Activated CD8-positive, alpha-beta memory T cell treated with anti-CD3 and anti-CD28 coated beads, Interleukin-2, amount 10 ng/mL, durations not matched to agents 7 days and 5 days (primary cell): ENCODE data around the gene ARHGEF12. TPM values are rescaled to one million over a fixed set of nuclear protein-coding genes. Genes with fewer than 3 reads are reported as not detected.

ENCODE experiments used
- ATAC-seq: fragments of 150-1000 bp; cut with Tn5 transposase; one replicate; pipeline ENCODE4 v1.10.0; 2021; ENCODE audit warnings: moderate library complexity
- CTCF ChIA-PET: fragments of 350-600 bp; sonication (Branson Sonifier 250); formaldehyde crosslinking; loops from one replicate; lab custom pipeline; 2021; ENCODE audit warnings: antibody characterized with exemption; lab: Charles Lee
- DNase-seq: peaks from one replicate; pipeline ENCODE4 v3.0.0-alpha.2; 2020
- H3K27ac Mint-ChIP-seq: one replicate; pipeline ENCODE4 v1.8.0; 2021; ENCODE audit warnings: mild to moderate bottlenecking, mixed read lengths
- H3K27me3 Mint-ChIP-seq: one replicate; pipeline ENCODE4 v1.8.0; 2021; ENCODE audit warnings: mixed read lengths
- H3K36me3 Mint-ChIP-seq: one replicate; pipeline ENCODE4 v1.8.0; 2021; ENCODE audit warnings: mild to moderate bottlenecking, mixed read lengths
- H3K4me1 Mint-ChIP-seq: one replicate; pipeline ENCODE4 v1.8.0; 2021; ENCODE audit warnings: mixed read lengths
- H3K4me3 Mint-ChIP-seq: one replicate; pipeline ENCODE4 v1.8.0; 2021; ENCODE audit warnings: mild to moderate bottlenecking, moderate library complexity, mixed read lengths
- H3K9me3 Mint-ChIP-seq: one replicate; pipeline ENCODE4 v1.8.0; 2022; ENCODE audit warnings: low read depth, mixed read lengths
- total RNA-seq, 2 experiments: library from RNA; stranded (reverse); gene quantifications; one replicate each; pipeline ENCODE4 v1.2.3, GENCODE V29; 2021

The ARHGEF12 gene
- total RNA-seq, 2 experiments from 2014 or later = 44.6 to 61.1 TPM

GRCh38 chr11:120336641-120337354 is 585 bp downstream of the ARHGEF12 start:
- DNase-seq (peak; percentile 58), ATAC-seq (peak; percentile 48)
- CTCF ChIA-PET = interaction anchor here (0.7 to 3.3 kb wide), 6 partner anchors 13 to 115 kb away, joined by 3 to 12 read pairs (median 6); no protein-coding TSS in a partner anchor
- Mint-ChIP-seq H3K27me3 (peaks cover 19% of the 10 kb centered on the region), H3K4me3 (peak overlapping the region; percentile 99), H3K27ac (peak overlapping the region; percentile 80), H3K36me3 (peaks cover 13% of the 10 kb centered on the region), H3K4me1 (peaks cover 63% of the 10 kb centered on the region), H3K9me3 (no peaks in the 10 kb centered on the region)

GRCh38 chr11:120337355-120338106 is 1.3 kb downstream of the ARHGEF12 start:
- peaks cover 71% of the 10 kb centered on the region for H3K4me1 Mint-ChIP-seq
- CTCF ChIA-PET = interaction anchor here (0.7 to 1.2 kb wide), 4 partner anchors 35 to 114 kb away, joined by 3 to 4 read pairs (median 3); no protein-coding TSS in a partner anchor
- H3K4me3 Mint-ChIP-seq = peak overlapping the region; percentile 99
- H3K27me3 Mint-ChIP-seq = peaks cover 24% of the 10 kb centered on the region
- H3K9me3 Mint-ChIP-seq = peaks cover 3% of the 10 kb centered on the region
- H3K36me3 Mint-ChIP-seq = peaks cover 20% of the 10 kb centered on the region
- DNase-seq = no peak
- H3K27ac Mint-ChIP-seq = peak overlapping the region; percentile 80
- ATAC-seq = no peak

- ATAC-seq = no peak
- H3K4me3 Mint-ChIP-seq = peak overlapping the region; percentile 99
- H3K36me3 Mint-ChIP-seq = peaks cover 20% of the 10 kb centered on the region
- CTCF ChIA-PET = interaction anchor here (1.0 kb wide), 2 partner anchors 36 to 103 kb away, joined by 3 to 4 read pairs; no protein-coding TSS in a partner anchor
- no peak for DNase-seq
- no peak overlapping the region for H3K27ac Mint-ChIP-seq
- peaks cover 64% of the 10 kb centered on the region for H3K4me1 Mint-ChIP-seq
- H3K27me3 Mint-ChIP-seq = peaks cover 25% of the 10 kb centered on the region
- peaks cover 3% of the 10 kb centered on the region for H3K9me3 Mint-ChIP-seq
Observed at GRCh38 chr11:120338107-120338933, 2.1 kb downstream of the ARHGEF12 start.

DNA sequence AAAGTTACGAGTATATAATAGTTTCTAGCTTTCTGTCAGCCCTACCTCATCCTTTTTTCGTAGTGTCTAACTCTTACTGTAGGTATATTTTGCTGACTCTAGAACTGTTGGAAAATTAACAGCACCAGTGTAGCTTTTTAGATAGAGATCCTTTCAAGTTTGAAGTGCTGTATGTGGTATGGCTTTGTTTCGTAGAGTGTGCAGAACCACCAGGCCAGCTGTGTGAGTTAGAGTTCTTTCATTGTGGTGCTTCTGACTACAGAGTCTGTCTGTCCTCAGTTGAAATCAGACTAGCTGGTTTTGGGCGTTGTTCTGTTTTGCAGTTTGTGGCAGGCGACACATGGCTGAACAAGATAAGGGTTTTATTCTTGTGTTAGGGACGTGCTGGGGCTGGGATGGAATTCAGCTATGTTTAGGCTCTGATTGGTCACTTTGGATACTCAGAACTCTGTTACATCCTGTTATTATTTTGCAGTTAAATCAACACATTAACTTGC is 3.2 kb downstream of the ARHGEF12 start:
- no peak overlapping the region for H3K27ac Mint-ChIP-seq
- H3K27me3 Mint-ChIP-seq = peaks cover 28% of the 10 kb centered on the region
- CTCF ChIA-PET = interaction anchor here (1.0 kb wide), 1 partner anchor 10 kb away, joined by 3 read pairs; no protein-coding TSS in a partner anchor
- peak; percentile 42 for DNase-seq
- peaks cover 23% of the 10 kb centered on the region for H3K36me3 Mint-ChIP-seq
- ATAC-seq = no peak
- peak overlapping the region; percentile 40 for H3K4me3 Mint-ChIP-seq
- H3K4me1 Mint-ChIP-seq = peaks cover 70% of the 10 kb centered on the region
- peaks cover 3% of the 10 kb centered on the region for H3K9me3 Mint-ChIP-seq

GRCh38 chr11:120340529-120340928 is 4.3 kb downstream of the ARHGEF12 start:
- Mint-ChIP-seq H3K9me3 (peaks cover 3% of the 10 kb centered on the region), H3K27ac (no peak overlapping the region), H3K36me3 (peaks cover 23% of the 10 kb centered on the region), H3K4me1 (peaks cover 72% of the 10 kb centered on the region), H3K27me3 (peaks cover 29% of the 10 kb centered on the region), H3K4me3 (no peak overlapping the region)
- CTCF ChIA-PET = no interaction called here
- ATAC-seq (no peak), DNase-seq (no peak)

GRCh38 chr11:120342226-120342625 is 6.0 kb downstream of the ARHGEF12 start:
- ATAC-seq (no peak), DNase-seq (no peak)
- peaks cover 34% of the 10 kb centered on the region for H3K27me3 Mint-ChIP-seq
- CTCF ChIA-PET = interaction anchor here (1.2 to 1.4 kb wide), 2 partner anchors 16 to 39 kb away, joined by 3 read pairs; no protein-coding TSS in a partner anchor
- H3K36me3 Mint-ChIP-seq = peaks cover 19% of the 10 kb centered on the region
- no peak overlapping the region for H3K4me3 Mint-ChIP-seq
- peaks cover 3% of the 10 kb centered on the region for H3K9me3 Mint-ChIP-seq
- H3K4me1 Mint-ChIP-seq = peaks cover 80% of the 10 kb centered on the region
- no peak overlapping the region for H3K27ac Mint-ChIP-seq

DNA sequence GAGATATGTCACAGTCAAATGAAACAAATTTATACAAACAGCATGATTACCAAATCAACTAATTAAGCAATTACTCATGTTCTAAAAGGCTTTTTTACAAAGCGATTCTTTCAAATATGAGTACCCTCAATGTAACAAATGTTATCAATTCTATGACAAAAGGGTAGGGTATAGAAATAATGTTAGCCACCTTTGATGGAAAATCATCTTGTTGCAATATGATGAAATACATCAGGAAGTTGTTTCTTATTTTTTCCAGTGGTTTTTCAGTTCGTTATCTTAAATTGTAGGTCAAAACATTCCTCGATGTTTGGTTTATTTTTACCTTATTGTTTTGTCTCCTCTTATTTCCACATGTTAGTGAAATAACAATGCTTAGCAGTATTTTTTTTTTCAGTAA is 6.5 kb downstream of the ARHGEF12 start:
- H3K4me1 Mint-ChIP-seq = peaks cover 77% of the 10 kb centered on the region
- peaks cover 3% of the 10 kb centered on the region for H3K9me3 Mint-ChIP-seq
- peaks cover 18% of the 10 kb centered on the region for H3K36me3 Mint-ChIP-seq
- H3K4me3 Mint-ChIP-seq = no peak overlapping the region
- ATAC-seq (no peak), DNase-seq (no peak)
- H3K27me3 Mint-ChIP-seq = peaks cover 35% of the 10 kb centered on the region
- CTCF ChIA-PET = interaction anchor here (1.4 kb wide), 1 partner anchor 40 kb away, joined by 3 read pairs; no protein-coding TSS in a partner anchor
- H3K27ac Mint-ChIP-seq = no peak overlapping the region

GRCh38 chr11:120343429-120343828 is 7.2 kb downstream of the ARHGEF12 start:
- CTCF ChIA-PET = interaction anchor here (0.7 kb wide), 1 partner anchor 106 kb away, joined by 3 read pairs; no protein-coding TSS in a partner anchor
- ATAC-seq = no peak
- peak; percentile 46 for DNase-seq
- Mint-ChIP-seq H3K4me1 (peaks cover 71% of the 10 kb centered on the region), H3K9me3 (peaks cover 3% of the 10 kb centered on the region), H3K27me3 (peaks cover 36% of the 10 kb centered on the region), H3K27ac (no peak overlapping the region), H3K4me3 (no peak overlapping the region), H3K36me3 (peaks cover 18% of the 10 kb centered on the region)

DNA sequence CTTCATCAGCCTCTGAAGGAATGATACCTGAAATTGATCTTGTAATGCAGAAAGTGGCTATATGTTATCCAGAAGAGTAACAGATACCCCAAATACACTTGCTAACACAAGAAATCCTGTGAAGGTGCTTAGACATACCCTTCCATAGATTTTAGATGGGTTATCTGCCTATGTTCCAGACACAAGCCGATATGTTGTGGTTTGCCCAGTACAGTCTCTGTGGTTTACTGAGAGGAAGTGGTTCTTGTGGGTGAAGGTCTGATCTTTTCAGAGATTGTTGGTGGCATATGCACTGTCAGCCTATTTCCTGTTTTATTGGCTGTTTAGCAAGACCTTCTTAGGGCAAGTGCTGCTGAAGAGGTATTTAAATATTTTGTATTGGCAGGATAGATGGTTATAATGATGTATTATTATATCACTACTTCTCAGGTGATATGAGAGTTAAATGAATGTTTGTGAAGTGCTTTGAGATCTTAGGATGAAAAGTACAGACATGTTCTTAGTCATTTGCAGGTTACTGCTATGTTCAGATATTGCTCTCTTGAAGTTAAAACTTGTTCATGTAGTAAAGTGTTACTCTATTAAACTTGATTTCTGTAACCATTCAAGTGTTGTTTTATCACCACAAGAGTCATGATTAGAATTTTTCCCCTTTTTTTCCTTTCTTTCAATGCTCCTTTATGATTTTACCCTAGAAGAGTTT is 8.2 kb downstream of the ARHGEF12 start:
- CTCF ChIA-PET = interaction anchor here (0.7 to 1.3 kb wide), 2 partner anchors 11 to 107 kb away, joined by 3 read pairs; no protein-coding TSS in a partner anchor
- Mint-ChIP-seq H3K27me3 (peaks cover 33% of the 10 kb centered on the region), H3K36me3 (peaks cover 16% of the 10 kb centered on the region), H3K27ac (peak overlapping the region; percentile 79), H3K4me3 (peak overlapping the region; percentile 51), H3K4me1 (peaks cover 63% of the 10 kb centered on the region), H3K9me3 (peaks cover 3% of the 10 kb centered on the region)
- DNase-seq = peak; percentile 83
- ATAC-seq = peak; percentile 83

DNA sequence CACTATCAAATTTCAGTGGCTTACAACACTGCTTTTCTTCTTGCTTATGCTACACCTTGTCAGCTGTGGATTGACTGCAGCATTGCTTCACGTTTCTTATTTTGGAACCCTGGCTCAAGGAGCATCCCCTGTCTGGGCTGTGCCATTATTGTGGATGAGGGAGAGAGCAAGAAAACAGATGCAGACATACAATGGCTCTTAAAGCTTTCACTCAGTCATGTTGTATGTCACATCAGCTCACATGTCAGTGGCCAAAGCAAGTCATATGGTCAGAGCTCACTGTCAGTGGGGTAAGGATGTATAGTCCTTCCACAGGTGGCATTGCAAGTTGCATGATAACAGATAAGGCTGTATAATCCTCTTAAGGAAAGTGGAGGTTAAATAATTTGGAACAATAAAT is 10.0 kb downstream of the ARHGEF12 start:
- H3K4me1 Mint-ChIP-seq = peaks cover 47% of the 10 kb centered on the region
- DNase-seq (no peak), ATAC-seq (no peak)
- no peak overlapping the region for H3K27ac Mint-ChIP-seq
- H3K27me3 Mint-ChIP-seq = peaks cover 29% of the 10 kb centered on the region
- peaks cover 16% of the 10 kb centered on the region for H3K36me3 Mint-ChIP-seq
- no peak overlapping the region for H3K4me3 Mint-ChIP-seq
- H3K9me3 Mint-ChIP-seq = peaks cover 3% of the 10 kb centered on the region
- CTCF ChIA-PET = interaction anchor here (0.9 kb wide), 1 partner anchor 11 kb away, joined by 3 read pairs; no protein-coding TSS in a partner anchor

DNA sequence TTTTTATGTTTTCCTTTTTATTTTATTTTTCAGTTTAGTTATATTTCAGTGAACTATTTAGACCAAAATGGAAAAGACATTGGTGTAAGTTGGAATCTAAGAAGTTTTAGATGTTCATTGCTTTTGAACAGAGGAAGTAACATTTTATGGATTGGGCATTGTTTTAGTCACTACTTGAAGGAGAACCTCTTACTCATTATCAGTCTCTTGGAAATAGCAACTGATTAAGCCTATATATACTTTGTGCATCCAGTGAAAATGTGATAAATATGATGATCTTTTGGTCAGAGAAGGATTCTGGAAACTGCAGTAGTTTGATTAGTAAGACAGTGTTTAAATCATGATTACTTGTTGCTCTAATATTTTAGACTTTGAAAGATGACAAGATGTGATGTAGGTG is 14.4 kb downstream of the ARHGEF12 start:
- CTCF ChIA-PET = interaction anchor here (2.0 kb wide), 1 partner anchor 15 kb away, joined by 10 read pairs; the partner anchor contains the start of gene ARHGEF12
- Mint-ChIP-seq H3K27ac (no peak overlapping the region), H3K36me3 (peaks cover 3% of the 10 kb centered on the region), H3K4me3 (no peak overlapping the region), H3K9me3 (no peaks in the 10 kb centered on the region), H3K4me1 (peaks cover 14% of the 10 kb centered on the region), H3K27me3 (peaks cover 20% of the 10 kb centered on the region)
- ATAC-seq (no peak), DNase-seq (no peak)

- Mint-ChIP-seq H3K9me3 (no peaks in the 10 kb centered on the region), H3K4me1 (no peaks in the 10 kb centered on the region), H3K4me3 (no peak overlapping the region), H3K36me3 (peaks cover 7% of the 10 kb centered on the region), H3K27ac (no peak overlapping the region), H3K27me3 (peaks cover 13% of the 10 kb centered on the region)
- ATAC-seq (no peak), DNase-seq (no peak)
- CTCF ChIA-PET = no interaction called here
Observed at GRCh38 chr11:120352405-120352804, 16.2 kb downstream of the ARHGEF12 start.
